ENCODE data around the gene HYLS1.
A peak's percentile ranks its signal among the peaks of the same experiment; 100 is the strongest.
"Not testable (repeated sequence)": the region's sequence is repeated elsewhere in the genome, so short reads cannot be mapped to it uniquely, and the experiment has no call there.

HYLS1 gene

DNA sequence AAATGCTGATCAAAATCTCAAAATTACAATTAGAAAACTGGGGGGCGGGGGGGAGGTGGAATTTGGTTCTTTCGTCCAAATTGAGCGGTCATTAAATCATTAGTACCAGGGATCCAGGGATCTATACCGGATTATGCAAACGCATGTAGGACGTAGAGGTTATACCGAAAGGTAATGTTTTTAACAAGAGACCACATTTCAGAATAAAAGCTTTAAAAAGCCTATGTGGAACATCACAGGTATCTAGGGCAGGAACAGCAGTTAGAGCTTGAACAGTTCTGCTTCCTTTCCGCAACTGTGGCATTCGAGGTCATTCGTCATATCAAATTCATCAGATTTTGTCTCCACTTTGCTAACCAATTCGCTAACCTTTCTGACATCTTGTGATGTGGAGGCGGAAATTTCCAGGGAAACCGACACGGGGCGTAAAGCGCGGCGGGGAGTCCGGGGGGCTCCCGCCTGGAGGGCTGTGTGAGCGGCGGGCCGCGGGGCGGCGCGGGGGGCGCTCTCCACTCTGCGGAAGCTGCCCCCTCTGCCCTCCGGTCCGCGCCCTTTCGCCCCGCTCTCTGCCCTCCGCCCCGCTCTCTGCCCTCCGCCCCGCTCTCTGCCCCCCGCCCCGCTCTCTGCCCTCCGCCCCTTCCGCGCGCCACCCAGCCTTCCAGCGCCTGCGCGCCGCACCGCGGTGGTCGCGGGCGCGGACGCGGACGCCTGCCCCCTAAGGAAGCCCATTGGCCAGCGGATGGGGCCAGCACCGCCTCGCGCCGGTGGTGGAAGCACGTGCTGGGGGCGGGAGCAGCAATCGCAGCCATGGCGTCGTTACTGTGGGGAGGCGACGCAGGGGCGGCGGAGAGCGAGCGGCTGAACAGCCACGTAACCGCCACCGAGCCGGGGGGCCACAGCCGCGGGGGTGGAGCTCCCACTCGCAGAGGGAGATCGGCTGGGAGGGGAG, 16.5 kb downstream of the HYLS1 start, which contains the start of gene DDX25:
Gene DDX25 (plus strand): TSS at position 798 of the 949 bp plus-strand sequence. CDS start 10 bp downstream, at position 808.
- DNase-seq, result peak; percentile 42

DNA sequence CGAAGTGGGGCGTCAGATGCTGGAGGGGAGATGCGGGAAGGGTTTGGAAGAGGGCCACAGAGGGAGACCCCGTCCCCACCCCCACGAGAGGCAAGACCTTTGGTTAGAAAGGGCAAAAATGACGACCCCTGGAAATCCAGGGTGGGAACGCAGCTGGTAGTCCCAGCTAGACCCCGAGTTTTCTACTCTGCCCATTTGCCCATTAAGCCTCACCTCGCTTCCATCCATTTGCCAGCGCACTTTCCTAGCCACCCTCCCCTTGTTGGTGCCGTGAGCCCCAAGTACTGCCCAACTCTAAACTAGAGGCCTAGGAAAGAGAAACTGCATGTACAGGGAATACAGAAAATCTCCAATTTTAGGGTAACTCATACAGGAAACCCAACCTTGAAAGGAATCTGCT, 17.2 kb downstream of the HYLS1 start:
- no peak for DNase-seq

DNA sequence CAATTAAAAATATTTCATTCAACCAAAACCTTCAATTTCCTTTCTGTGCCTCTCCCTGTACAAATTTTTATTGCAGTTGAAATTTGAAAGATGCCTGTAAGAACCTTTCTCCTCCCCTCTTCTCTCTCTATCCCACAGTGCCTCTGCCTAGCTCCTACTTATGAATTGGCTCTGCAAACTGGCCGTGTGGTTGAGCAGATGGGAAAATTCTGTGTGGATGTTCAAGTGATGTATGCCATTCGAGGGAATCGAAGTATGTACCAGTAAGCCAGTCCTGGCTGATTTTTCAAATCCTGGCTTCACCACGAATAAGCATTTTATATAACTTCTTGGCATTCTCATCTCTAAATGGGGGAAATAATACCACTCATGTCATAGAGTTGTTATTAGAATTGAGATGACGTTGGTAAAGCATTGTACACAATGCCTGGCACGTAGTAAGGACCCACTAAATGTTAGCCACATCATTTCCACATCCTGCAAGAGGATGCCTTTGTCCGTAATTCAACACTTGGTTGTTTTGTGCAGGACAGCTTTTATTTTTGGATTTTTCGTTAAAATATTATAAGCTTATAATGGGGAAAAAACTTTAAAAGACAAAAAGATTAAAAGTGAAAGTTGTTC, 22.9 kb downstream of the HYLS1 start:
- DNase-seq, result no peak

DNA sequence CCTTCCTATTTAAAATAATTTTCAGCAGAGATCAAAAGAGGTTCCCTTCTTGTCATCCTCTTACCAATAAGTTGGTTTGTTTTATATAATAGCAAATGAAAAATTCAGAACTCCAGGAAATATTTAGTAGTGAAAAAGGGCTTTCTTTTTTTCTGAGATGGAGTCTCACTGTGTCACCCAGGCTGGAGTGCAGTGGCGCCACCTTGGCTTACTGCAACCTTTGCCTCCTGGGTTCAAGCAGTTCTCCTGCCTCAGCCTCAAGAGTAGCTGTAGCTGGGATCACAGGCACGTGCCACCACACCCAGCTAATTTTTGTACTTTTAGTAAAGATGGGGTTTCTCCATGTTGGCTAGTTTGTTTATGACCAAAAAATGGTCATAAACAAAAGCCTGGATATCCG, 27.1 kb downstream of the HYLS1 start:
- DNase-seq, result not testable (repeated sequence)

DNA sequence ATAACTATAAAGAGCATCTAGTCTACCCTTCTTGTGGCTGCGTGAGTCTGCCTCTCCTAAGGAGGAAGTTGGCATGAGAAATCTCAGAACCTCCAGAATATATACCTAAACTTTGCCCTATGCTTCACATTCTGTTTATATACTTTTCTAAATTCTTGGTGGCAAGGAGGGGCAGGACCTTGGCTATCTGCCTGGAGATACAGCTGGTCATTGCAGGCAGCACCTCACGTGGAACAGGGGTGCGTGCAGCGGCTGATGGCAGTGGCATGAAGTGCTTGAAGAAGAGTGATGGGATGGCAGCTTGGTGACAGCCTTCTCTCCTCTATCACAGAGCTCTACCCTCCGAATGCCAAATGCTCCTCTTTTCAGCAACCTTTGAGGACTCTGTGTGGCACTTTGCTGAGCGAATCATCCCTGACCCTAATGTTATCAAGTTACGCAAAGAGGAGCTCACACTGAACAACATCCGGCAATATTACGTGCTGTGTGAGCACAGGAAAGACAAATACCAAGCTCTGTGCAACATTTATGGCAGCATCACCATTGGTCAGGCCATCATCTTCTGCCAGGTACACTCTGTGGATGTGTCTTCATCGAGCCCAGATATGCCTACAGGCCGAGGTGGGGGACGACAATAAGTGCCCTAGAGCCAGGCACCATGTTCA, 29.3 kb downstream of the HYLS1 start:
- DNase-seq, result no peak

DNA sequence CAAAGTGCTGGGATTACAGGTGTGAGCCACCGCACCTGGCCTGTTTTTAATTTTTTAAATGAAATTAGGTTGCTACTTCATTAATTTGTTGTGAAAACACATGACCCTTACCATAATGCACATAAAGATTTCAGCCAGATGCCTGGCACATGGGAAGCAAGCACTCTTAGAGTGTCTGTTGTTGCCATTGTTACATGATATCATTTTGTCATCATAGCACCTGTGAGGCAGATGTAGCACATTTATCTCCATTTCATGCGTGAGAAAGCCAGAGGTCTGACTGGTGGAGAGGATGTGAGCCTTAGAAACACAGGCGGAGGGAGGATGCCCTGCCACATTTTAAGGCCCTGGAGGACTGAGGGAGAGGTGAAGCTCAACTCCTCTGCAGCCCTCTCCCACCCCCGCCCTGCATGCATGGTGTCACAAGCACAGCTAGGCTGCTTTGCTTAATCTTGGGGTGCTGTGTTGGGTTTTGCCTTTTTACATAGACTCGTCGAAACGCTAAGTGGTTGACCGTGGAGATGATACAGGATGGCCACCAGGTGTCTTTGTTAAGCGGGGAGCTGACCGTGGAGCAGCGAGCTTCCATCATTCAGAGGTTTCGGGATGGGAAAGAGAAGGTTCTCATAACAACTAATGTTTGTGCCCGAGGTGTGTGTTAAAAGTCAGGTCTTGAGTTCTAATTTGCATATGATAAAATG, 30.8 kb downstream of the HYLS1 start:
- DNase-seq, result no peak

DNA sequence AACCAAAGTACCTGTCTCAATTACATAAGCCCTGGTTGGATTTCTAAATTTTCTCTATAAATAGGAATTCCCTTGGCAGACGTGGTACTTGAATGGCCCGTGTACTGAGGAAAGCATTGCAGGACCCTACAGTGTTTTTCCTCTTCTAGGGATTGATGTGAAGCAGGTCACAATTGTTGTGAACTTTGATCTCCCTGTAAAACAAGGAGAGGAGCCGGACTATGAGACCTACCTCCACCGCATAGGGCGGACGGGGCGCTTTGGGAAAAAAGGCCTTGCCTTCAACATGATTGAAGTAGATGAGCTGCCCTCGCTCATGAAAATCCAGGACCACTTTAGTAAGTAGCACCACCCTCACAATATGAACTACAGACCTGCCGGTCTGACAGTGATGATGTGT, 33.6 kb downstream of the HYLS1 start:
- no peak for DNase-seq

DNA sequence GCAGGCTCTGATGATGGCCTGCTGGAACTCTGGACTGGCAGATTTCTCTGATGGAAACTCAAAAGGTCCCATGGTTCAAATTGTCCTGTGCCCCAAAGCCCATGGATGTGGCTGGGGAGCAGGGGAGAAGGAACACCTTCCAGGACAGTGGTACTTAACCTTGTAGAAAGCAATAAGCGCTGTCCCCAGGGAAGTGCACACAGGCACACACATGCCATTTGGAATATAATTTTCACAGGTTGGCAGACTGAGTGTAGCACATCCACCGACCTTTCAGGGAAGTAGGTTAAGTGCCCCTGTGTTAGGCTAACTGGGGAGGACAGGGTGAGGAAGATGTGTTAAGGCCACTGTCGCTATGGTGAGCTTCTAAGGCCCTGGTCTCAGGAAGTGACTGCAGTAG, 34.7 kb downstream of the HYLS1 start:
- DNase-seq, result no peak

DNA sequence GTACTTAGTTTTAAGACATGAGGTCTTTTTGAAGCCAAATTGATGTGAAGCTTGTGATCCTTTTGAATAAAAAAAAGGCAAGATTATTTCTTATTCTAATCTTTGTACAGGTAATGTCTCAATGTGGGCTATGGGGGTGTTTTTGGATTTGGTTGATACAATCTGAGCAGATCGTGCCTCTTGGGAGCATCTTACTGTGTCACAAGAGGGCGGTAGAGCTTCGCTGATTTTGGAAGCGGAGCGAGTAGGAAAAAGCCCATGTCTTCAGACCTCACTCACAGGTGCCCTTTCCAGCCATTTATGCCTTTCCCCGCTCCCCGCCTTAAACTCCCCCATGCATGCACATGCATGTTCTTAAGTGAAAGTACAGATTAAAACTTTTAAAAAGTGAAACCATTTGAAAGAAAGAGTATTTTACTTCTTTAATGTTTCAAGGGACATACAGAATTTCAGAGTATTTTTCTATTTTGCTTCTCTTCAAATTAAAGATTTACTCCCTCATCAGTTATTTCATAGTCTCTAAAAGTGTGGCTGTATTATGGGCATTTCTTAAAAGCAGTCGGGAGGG, 35.6 kb downstream of the HYLS1 start:
- DNase-seq, result peak; percentile 71

DNA sequence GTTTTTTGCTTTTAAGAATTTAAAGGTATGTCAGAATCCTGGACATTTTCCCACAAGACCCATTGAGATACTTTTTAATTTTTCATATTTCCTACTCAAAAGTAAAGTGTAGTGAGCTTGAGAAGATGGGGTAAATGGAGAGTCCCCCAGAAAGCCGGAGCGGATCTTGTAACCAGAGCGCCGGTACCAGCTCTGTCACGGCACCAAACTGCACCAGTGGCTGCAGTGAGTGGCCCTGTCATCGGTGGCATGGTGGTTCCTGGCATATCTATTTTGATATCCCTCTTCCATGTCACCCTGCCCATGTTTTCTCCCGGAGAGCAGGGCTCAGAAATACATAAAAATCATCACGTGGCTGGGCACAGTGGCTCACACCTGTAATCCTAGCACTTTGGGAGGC, 36.2 kb downstream of the HYLS1 start:
- DNase-seq, result no peak

DNA sequence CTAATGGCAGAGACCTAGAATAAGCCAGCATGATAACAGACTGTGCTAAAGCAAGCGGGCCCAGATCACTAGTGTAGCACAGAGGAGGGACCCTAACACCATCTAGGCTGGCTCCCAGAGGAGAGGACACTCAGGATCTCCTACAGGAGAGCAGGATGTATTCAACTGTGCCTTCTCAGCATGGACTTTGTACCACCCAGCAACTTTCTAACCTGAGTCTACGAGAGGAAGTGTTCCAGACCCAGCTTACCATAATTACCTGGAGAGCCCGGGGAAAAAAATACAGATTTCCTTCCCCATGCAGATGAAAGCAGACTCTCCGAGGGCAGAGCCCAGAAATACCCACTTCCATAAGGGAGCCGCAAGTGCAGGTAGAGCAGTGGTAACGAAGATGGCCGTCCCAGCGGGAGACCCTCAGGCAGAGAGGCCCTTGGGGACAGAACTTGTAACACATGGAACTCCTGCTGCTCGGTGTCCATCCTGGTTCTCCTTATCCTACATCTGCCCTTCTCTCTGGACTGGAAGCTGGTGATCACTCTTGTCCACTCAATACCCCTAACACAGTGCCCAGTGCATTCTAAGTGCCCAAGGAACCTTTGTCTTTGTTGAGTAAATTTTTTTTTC, 37.0 kb downstream of the HYLS1 start:
- no peak for DNase-seq

DNA sequence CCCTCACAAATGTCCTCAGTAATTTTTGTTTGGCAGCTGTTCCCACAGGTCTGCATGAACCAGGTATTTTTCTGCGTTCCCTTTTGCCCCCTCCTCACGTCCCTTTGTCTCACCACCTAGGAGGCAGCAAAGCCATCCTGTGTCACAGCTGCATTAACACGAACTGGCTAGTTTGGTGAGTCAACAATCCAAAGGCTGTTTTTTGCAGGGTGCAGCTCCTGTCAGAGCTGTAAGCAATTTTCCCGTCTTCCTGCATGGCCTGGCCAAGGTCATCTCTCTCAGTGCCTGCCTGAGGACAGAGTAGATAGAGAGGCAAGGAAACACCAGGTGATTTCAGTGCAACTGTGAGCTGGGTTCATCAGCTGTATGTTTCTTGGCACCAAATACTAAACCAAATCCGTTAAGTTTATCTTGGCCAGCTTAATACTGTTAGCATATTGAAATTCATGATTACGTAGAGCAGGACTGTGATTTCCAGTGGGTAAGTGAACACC, 37.8 kb downstream of the HYLS1 start:
- no peak for DNase-seq

DNA sequence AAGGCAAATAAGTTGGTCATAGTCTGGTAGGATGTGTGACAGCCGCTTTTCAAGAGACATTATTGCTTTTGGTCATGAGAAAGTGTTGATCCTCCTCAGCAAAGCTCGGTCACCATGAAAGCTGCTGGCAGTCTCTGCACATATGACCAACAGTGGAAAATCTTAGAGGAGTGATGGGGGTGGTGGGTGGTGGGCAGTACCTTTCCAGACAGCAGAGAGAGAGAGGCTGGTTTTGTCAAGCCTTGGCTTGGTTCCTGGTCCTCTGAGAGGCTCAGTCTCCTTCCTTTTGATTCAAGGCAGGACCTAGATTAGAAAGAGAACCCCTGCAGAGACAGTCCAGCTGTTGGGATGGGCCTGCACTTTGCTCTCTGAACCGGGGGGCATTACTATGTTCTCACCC, 38.3 kb downstream of the HYLS1 start:
- DNase-seq, result no peak

DNA sequence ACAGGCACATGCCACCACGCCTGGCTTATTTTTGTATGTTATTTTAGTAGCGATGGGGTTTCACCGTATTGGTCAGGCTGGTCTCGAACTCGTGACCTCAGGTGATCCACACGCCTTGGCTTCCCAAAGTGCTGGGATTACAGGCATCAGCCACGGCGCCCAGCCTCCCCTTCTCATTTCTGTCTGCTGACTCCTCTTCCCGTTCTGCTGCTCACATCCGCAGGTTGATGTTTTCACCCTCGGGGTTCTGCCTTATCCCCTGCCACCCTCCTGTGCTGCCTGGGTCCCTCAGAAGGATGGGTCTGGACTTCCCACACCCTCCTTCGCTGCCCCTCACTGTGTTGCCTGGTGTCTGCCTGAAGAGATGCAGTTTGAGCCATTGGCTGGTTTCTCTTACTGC, 39.2 kb downstream of the HYLS1 start:
- no peak for DNase-seq

DNA sequence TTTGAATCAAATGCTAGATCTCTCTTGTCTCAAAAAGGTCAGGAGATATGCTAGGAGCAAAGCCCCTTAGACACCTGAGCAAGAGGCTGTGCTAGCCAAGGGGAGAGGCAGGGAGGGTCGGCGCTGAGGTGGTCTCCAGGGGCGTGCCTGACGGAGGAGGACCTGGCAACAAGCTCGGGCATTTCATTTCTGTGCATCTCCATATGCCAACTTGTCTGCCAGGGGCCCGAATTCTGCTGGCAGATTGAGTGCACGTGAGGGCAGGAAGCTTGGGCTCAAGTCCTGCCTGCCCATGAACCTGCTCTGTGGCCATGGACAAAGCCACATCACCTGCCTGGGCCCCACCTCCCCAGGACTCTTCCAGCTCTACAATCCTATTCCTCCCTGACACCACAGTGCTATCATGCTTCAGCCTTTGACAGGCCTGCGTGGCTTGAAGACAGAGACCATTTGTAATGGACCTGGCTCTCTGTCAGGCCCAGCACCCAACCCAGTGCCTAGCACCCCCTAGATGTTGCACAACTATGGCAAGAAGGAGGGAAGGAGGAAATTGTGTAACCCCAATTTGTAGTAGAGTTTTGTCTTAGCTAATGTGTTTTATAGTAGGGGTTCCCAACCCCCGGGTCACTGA, 42.1 kb downstream of the HYLS1 start:
- no peak for DNase-seq

DNA sequence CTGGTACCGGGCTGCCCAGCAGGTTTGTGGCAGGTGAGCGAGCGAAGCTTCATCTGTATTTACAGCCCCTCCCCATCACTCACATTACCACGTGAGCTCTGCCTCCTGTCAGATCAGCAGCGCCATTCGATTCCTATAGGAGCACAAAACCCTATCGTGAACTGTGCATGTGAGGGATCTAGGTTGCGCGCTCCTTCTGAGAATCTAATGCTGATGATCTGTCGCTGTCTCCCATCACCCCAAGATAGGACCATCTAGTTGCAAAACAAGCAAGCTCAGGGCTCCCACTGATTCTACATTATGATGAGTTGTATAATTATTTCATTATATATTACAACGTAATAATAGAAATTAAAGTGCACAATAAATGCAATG, 42.6 kb downstream of the HYLS1 start:
- no peak for DNase-seq

DNA sequence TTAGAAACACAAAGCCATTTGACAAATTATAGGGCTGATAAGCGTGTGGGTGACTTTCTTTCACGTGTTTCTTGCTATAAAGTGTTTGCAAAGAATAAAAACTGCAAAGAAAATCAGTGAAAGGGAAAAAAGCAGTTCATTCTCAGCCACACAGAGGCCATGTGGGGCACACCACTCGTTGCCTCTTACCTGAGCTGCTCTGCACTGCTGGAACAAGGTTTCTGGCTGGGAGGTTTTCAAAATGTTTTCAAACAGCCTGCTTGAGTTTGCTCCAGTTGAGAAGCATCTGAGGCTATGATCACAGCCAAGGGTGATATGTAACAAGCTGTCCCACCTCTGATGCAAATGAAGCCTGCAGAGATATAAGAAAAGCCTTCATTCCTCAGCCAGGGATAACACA, 43.6 kb downstream of the HYLS1 start:
- no peak for DNase-seq

DNA sequence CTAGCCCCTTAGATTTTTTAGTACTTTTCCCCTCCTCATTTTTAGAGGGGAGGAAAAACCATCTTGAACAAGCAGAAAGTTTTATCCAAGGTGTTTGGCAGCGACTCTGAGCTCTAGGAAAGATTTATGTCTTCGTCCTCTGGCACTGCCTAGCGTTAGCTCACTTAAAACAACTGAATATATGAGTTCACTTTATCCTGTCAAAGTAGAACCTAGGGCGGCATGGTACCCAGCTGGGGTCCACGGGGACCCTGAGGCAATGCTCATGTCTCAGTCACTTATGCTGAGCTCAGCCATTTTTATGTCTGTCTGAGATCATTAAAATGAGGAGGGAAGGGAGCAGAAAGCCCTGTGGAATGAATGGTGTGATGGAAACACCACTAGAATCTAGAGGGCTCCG, 44.2 kb downstream of the HYLS1 start:
- DNase-seq, result no peak

DNA sequence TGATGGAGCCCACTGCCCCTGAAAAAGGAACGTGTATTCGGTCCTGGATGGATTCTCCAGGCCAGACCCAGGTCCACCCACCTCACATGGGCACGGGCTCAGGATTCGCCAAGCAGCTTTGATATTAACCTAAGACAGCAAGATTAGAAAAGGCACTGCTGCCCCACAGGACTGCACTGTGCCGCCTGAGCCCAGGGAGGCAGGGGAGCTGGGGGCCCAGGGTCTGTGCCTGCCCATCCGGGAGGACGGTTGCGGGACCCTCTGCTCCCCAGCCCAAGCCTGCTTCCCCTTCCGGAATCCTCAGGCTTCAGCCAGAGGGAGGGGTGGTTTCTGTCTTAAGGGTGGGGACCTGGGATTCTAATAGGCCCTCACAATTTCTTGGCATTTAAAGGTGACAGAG, 44.8 kb downstream of the HYLS1 start:
- peak; percentile 3 for DNase-seq

DNA sequence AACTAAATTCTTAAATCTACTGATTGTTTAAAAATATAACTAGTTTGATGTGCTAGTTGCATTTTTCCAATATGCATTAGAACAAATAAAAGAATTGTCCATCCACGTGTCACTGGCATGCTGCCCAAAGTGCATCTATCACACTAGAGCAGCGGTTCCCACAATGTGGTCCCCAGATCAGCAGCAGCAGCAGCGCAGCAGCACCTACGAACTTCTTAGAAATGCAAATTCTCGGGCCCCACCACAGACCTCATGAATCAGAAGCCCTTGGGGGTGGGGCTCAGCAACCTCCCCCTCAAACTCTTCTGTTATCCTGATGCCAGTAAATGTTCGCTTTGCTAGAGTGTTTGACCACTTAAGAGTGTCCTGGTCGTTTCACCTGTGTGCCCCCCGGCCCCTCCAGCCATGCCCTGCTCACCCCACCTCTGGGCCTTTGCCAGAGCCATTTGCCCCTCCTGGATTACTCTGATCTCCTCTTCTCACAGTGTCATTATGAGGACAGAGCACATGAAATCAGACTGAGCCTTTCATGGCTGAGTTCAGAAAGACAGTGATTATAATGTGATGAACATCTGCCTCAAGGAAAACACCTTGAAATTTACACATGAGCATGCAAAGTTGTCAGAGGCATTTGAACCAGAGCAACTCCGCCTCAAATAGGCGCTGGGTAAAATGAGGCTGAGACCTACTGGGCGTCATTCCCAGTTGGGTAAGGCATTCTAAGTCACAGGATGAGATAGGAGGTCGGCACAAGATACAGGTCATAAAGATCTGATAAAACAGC, 45.8 kb downstream of the HYLS1 start:
- peak; percentile 65 for DNase-seq

DNA sequence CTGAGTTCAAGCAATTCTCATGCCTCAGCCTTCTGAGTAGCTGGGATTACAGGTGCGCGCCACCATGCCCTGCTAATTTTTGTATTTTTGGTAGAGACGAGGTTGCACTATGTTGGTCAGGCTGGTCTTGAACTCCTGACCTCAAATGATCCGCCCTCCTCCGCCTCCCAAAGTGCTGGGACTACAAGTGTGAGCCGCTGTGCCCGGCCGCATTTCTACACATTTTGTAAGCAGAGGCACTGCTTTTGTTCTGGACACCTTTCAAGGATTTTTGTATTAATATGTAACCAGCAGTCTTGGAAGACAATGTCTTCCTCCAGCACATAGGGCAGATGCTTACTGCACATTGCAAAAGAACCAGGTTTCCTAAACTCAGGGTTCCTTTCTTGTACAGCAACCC, 47.0 kb downstream of the HYLS1 start:
- no peak for DNase-seq

All from stimulated activated CD8-positive, alpha-beta memory T cell treated with anti-CD3 and anti-CD28 coated beads, Interleukin-4, amount 100 ng/mL, for 48 hours (primary cell).